Right atrium auricular region (tissue), 2 donors: ENCODE measurements around the gene TRDMT1. TPM values are rescaled to one million over a fixed set of nuclear protein-coding genes. Genes with fewer than 3 reads are reported as not detected.

ENCODE experiments used
- DNase-seq: peaks from one replicate; pipeline ENCODE4 v3.0.0-alpha.2; 2019; ENCODE audit warnings: low spot score
- H3K27ac ChIP-seq, 2 donors: fragments of 200-600 bp; sonication (generic); 1 replicate in 1 of 2; 2 replicates in 1 of 2; pipeline ENCODE4 v1.5.1; 2016 to 2019
- H3K27me3 ChIP-seq, 2 donors: fragments of 200-600 bp; sonication (generic); one replicate each; pipeline versions ENCODE4 v1.5.1 to v1.6.0; 2017 to 2019
- H3K36me3 ChIP-seq: fragments of 200-600 bp; sonication (generic); one replicate; pipeline ENCODE4 v1.5.1; 2016
- H3K4me1 ChIP-seq, 2 donors: fragments of 200-600 bp; sonication (generic); one replicate each; pipeline versions ENCODE4 v1.5.1 to v1.6.0; 2017 to 2019
- H3K4me3 ChIP-seq, 2 donors: fragments of 200-600 bp; sonication (generic); 1 replicate in 1 of 2; 2 replicates in 1 of 2; pipeline ENCODE4 v1.5.1; 2017 to 2019; ENCODE audit warnings: mild to moderate bottlenecking in 1 of 2, moderate library complexity in 1 of 2
- H3K9me3 ChIP-seq, 2 donors: fragments of 200-600 bp; sonication (generic); one replicate each; pipeline ENCODE4 v1.5.1; 2019
- total RNA-seq, 2 donors: library from RNA; depleted of rRNA; stranded (reverse); fragments of >200 nt; gene quantifications; one replicate each; pipeline ENCODE4 v1.1.0, GENCODE V29; 2016
- TF ChIP-seq, protein P1 (sequence below), 2 donors: fragments of 200-600 bp; sonication (generic); IDR thresholded peaks; one replicate each; pipeline ENCODE4 v1.5.1; 2019; ENCODE audit warnings: antibody characterized with exemption in 2 of 2

The TRDMT1 gene, protein sequence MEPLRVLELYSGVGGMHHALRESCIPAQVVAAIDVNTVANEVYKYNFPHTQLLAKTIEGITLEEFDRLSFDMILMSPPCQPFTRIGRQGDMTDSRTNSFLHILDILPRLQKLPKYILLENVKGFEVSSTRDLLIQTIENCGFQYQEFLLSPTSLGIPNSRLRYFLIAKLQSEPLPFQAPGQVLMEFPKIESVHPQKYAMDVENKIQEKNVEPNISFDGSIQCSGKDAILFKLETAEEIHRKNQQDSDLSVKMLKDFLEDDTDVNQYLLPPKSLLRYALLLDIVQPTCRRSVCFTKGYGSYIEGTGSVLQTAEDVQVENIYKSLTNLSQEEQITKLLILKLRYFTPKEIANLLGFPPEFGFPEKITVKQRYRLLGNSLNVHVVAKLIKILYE
- 1 to 10 TPM; 3.8 to 5.0 TPM for total RNA-seq

DNA sequence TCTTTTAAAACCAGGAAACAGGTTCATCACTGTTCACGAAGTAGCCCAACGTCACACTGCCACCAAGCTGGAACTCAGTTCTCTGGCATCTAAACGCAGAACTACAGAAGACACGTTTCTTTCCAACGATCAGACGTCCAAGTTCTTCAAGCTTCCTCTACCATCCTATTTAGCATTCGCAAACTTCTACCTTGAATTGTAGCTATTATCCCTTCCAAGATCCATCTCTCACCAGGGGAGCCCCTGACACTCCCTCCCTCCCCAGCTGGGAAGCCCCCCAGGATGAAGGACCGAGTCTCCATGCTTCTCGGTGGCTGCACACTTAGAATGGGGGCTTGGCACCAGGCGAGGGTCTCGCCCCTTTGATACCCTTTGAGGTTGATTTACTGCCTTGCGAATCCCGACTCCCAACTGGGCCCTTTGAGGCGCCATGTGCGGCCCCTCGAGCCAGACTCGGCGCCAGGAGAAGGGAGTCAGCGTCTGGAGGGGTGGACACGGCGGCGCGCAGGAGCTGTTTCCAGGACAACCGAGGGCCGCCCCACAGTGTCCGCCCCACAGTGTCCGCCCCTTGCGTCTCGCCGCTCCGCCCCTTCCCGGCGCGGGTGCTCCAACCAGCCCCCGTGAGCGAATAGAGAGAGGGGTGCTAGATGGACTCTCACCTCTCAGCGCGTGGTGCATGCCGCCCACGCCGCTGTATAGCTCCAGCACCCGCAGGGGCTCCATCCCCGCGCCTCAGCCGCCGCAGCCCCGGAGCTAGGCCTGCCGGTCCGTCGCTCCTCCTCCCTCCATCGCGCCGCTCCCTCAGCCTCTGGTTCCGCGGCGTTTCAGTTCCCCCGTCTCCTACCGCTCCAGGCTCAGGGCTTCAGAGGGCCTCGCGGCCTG lies at the start of gene TRDMT1:
TSS of gene TRDMT1 (minus strand) at position 761 of the 882 bp plus-strand sequence. CDS start at position 723, 38 bp downstream.
- H3K27me3 ChIP-seq, result no peaks in the 10 kb centered on the region
- peak; percentile 88 for DNase-seq
- H3K4me1 ChIP-seq, result peaks cover 0 to 15% of the 10 kb centered on the region in 2 donors
- H3K36me3 ChIP-seq, result no peaks in the 10 kb centered on the region
- TF ChIP-seq, protein P1, sequence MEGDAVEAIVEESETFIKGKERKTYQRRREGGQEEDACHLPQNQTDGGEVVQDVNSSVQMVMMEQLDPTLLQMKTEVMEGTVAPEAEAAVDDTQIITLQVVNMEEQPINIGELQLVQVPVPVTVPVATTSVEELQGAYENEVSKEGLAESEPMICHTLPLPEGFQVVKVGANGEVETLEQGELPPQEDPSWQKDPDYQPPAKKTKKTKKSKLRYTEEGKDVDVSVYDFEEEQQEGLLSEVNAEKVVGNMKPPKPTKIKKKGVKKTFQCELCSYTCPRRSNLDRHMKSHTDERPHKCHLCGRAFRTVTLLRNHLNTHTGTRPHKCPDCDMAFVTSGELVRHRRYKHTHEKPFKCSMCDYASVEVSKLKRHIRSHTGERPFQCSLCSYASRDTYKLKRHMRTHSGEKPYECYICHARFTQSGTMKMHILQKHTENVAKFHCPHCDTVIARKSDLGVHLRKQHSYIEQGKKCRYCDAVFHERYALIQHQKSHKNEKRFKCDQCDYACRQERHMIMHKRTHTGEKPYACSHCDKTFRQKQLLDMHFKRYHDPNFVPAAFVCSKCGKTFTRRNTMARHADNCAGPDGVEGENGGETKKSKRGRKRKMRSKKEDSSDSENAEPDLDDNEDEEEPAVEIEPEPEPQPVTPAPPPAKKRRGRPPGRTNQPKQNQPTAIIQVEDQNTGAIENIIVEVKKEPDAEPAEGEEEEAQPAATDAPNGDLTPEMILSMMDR (IDR thresholded peaks at IDR 0.05), result peak in 1 of 2 donors; percentile 40
- H3K27ac ChIP-seq, result peak within 1 kb of the TSS; percentile 86 to 94
- H3K9me3 ChIP-seq, result no peaks in the 10 kb centered on the region
- H3K4me3 ChIP-seq, result peak within 1 kb of the TSS; percentile 69 to 82

DNA sequence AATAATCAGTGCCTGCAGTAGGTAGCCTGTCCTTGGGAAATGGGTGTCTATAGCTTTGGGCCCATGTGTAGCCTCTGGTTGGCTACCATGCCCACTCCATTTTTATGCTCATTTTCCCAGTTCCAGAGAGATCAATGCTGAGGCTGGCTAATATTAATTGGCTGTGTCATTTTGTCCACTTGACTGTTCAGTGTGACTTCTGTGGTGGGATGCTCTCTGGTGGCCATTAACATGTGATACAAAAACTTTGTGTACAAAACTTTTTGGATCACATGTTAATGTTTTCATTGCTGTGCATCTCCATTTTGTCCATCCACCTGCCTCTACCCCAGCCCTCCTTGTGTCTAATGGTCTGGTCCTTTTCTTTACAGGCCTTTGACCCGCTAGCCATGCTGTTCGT lies 49.3 kb upstream of the TRDMT1 start:
- Histone ChIP-seq H3K9me3 (no peaks in the 10 kb centered on the region), H3K4me3 (no peak overlapping the region), H3K4me1 (no peaks in the 10 kb centered on the region), H3K27me3 (no peaks in the 10 kb centered on the region), H3K27ac (no peak overlapping the region), H3K36me3 (no peaks in the 10 kb centered on the region)
- TF ChIP-seq, protein P1 (IDR thresholded peaks at IDR 0.05), result peak in 1 of 2 donors; percentile 39
- DNase-seq, result no peak

DNA sequence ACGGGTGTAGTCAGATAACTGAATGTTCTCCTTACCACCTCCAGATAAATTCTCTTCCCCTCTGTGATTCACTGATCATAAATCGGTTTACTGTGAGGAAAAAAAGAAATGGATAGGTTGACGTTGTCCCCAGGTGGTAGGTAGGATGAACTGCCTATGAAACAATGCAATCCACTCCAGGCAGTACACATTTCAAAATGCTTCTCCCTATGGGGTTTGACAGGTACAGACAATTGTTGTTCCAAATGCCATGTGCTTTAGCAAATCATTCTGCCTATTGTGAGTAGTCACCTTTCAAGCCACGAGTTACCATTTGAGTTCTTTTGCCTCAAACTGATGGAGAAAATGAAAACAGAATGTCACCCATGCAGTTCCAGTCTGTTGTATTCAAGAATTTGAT lies 48.3 kb upstream of the TRDMT1 start:
- DNase-seq, result no peak
- Histone ChIP-seq H3K36me3 (no peaks in the 10 kb centered on the region), H3K27ac (no peak overlapping the region), H3K9me3 (no peaks in the 10 kb centered on the region), H3K27me3 (no peaks in the 10 kb centered on the region), H3K4me1 (no peaks in the 10 kb centered on the region), H3K4me3 (no peak overlapping the region)
- TF ChIP-seq, protein P1 (IDR thresholded peaks at IDR 0.05), result no peak

DNA sequence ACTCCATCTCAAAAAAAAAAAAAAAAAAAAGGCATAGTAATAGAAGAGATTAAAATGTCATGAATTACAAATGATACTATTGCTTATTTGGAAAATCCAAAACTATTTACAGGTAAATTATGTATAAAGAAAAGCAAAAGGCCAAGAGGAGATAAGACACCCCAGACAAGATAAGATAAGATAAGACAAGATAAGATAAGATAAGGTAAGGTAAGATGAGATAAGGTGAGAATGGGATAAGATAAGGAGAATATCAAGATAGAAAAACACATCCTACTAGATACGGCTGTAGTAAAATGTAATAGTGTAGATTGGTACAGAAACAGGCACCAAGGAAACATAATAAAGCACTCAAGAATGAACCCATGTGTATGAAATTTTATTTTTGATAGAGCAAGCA lies 47.5 kb upstream of the TRDMT1 start:
- Histone ChIP-seq H3K27ac (no peak overlapping the region), H3K36me3 (no peaks in the 10 kb centered on the region), H3K27me3 (no peaks in the 10 kb centered on the region), H3K4me1 (no peaks in the 10 kb centered on the region), H3K9me3 (no peaks in the 10 kb centered on the region), H3K4me3 (no peak overlapping the region)
- DNase-seq, result no peak
- TF ChIP-seq, protein P1 (IDR thresholded peaks at IDR 0.05), result no peak

DNA sequence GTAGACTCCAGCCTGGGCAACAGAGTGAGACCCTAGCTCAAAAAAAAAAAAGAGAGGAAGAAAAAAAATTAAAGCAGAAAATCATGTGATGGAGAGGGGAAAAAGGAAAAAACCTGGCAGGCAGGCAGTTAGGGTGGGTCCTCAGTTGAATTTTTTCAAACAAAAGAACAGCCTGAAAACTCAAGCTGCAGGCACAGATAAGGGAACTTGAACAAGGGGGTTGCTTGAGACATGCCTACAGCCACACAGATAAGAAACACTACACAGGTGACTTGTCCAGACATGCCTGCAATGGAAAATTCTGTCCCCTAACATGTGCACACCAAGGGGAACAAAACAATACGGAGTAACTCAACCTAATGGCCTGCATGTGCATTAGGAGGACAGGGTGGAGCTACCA lies 45.7 kb upstream of the TRDMT1 start:
- Histone ChIP-seq H3K27me3 (no peaks in the 10 kb centered on the region), H3K4me3 (no peak overlapping the region), H3K4me1 (no peaks in the 10 kb centered on the region), H3K9me3 (no peaks in the 10 kb centered on the region), H3K36me3 (no peaks in the 10 kb centered on the region), H3K27ac (no peak overlapping the region)
- no peak for DNase-seq
- TF ChIP-seq, protein P1 (IDR thresholded peaks at IDR 0.05), result no peak
